ENCODE data around the gene RNF38.
"Not testable (repeated sequence)": the region's sequence is repeated elsewhere in the genome, so short reads cannot be mapped to it uniquely, and the experiment has no call there.

The RNF38 gene

DNA sequence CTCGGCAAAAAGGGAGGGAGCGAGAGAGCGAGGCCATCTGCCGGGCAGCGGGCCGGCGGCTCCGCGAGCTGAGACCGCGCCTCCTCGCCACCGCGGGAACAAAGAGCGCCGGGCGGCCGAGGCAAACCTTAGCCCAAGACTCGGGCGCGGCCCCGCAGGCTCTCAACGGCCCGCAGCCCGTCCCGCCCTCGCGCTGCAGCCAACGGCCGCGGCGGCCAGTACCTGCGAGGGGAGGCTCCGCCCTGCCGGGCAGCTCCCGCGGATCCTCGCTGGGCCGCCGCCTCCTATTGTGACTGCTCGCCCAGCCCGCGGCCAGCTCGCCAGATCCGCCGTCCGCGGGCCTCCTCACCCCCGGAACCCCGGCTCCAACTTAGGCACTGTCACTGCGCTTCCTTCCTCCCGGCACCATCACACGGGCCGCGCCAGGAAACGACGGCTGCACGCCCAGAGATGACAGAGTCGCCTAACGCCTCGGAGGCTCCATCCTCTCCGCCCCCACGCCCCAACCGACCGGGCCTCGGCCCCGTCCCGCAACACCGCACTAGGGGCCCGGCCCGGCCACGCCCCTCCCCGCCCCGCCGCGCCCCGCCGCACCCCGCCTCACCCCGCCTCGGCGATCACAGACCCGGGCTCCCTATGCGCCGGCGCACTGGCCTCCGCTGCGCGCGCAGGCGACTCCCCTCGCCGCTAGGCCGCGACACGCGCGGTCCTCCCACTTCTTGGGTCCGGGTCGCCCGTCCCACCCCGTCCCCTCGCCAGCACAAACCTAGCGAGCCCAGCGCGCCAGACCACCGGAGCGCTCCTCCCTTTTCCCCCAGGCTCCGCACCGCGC lies 479 bp upstream of the RNF38 start:
- Histone ChIP-seq H3K4me3 (ENCODE audit: low read length) (peak overlapping the region; percentile 90), H3K36me3 (ENCODE audit: insufficient read depth, low read length) (peaks cover 6% of the 10 kb centered on the region), H2AFZ (ENCODE audit: low read depth, low read length) (peak overlapping the region; percentile 66), H3K27me3 (ENCODE audit: insufficient read depth, low read length) (no peaks in the 10 kb centered on the region), H3K4me1 (ENCODE audit: insufficient read depth, low read length) (peaks cover 17% of the 10 kb centered on the region), H3K9me3 (ENCODE audit: low read length) (peaks cover 1% of the 10 kb centered on the region)

DNA sequence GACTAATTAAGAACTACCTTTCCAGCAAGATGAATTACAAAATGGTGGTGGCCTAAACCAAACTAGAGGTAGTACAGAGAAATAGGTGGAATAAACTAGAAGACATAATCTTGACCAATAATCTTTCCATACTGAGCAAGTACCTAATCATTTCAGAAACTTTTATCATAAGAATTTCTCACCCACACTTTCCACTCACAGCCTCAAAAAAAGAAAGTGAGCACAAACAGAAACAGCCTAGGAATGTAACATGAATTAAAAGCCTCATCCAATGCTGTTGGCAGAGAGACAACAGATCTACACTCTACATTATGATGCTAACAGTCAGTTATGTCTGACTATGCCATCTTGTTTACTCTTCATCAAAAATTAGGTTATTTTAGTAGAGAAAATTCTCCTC lies 1.3 kb downstream of the RNF38 start:
- Histone ChIP-seq H3K9me3 (ENCODE audit: low read length) (peaks cover 3% of the 10 kb centered on the region), H3K4me3 (ENCODE audit: low read length) (peak overlapping the region; percentile 90), H2AFZ (ENCODE audit: low read depth, low read length) (no peak overlapping the region), H3K27me3 (ENCODE audit: insufficient read depth, low read length) (no peaks in the 10 kb centered on the region), H3K4me1 (ENCODE audit: insufficient read depth, low read length) (peaks cover 17% of the 10 kb centered on the region), H3K36me3 (ENCODE audit: insufficient read depth, low read length) (peaks cover 13% of the 10 kb centered on the region)

DNA sequence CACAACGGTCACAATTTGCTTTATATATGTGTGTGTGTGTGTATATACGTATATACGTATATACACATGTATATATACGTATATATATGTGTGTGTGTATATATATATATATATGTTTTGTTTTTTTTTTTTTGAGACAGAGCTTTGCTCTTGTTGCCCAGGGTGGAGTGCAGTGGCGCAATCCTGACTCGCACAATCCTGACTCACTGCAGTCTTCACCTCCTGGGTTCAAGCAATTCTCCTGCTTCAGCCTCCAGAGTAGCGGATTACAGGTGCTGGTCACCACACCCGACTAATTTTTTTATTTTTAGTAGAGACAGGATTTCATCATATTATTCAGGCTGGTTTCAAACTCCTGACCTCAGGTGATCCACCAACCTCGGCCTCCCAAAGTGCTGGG lies 3.1 kb downstream of the RNF38 start:
- Histone ChIP-seq H3K36me3 (ENCODE audit: insufficient read depth, low read length) (peaks cover 18% of the 10 kb centered on the region), H3K4me3 (ENCODE audit: low read length) (no peak overlapping the region), H2AFZ (ENCODE audit: low read depth, low read length) (no peak overlapping the region), H3K9me3 (ENCODE audit: low read length) (peaks cover 7% of the 10 kb centered on the region), H3K4me1 (ENCODE audit: insufficient read depth, low read length) (peaks cover 17% of the 10 kb centered on the region), H3K27me3 (ENCODE audit: insufficient read depth, low read length) (no peaks in the 10 kb centered on the region)

DNA sequence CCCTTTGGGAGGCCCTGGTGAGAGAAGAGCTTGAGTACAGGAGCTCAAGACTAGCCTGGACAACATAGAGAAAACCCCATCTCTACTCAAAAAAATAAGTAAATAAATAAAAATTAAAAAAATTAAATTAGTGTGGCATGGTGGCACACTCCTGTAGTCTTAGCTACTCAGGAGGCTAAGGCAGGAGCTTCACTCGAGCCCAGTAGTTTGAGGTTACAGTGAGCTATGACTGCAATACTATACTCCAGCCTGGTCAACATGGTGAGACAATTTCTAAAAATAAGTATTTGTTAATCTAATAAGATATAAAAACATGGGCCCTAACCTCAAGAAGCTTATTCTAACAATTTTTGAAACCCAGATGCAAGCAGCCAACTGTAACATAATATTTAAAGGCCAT lies 7.6 kb downstream of the RNF38 start:
- Histone ChIP-seq H3K27me3 (ENCODE audit: insufficient read depth, low read length) (no peaks in the 10 kb centered on the region), H3K4me3 (ENCODE audit: low read length) (no peak overlapping the region), H3K9me3 (ENCODE audit: low read length) (peaks cover 7% of the 10 kb centered on the region), H3K36me3 (ENCODE audit: insufficient read depth, low read length) (peaks cover 46% of the 10 kb centered on the region), H2AFZ (ENCODE audit: low read depth, low read length) (no peak overlapping the region), H3K4me1 (ENCODE audit: insufficient read depth, low read length) (no peaks in the 10 kb centered on the region)

DNA sequence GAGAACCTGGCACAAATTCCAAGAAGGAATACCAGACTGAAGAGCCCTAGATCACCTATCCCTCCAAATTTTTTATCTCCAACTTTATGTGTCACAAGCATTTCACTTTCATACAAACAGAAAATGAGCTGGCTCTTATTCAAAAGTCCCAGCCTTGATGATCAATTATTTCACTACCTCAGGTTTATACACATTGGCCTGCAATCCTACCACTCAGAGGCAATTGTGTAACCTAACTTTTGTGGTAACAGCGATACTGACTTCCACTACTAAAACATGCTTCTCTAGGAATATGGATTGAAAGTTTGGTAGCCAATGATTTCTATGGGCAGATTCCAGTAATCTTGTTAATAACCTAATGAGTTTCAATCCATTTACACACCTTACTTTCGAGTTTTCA lies 10.5 kb downstream of the RNF38 start:
- Histone ChIP-seq H3K27me3 (ENCODE audit: insufficient read depth, low read length) (no peaks in the 10 kb centered on the region), H3K36me3 (ENCODE audit: insufficient read depth, low read length) (peaks cover 56% of the 10 kb centered on the region), H3K4me1 (ENCODE audit: insufficient read depth, low read length) (no peaks in the 10 kb centered on the region), H2AFZ (ENCODE audit: low read depth, low read length) (no peak overlapping the region), H3K9me3 (ENCODE audit: low read length) (peaks cover 8% of the 10 kb centered on the region), H3K4me3 (ENCODE audit: low read length) (no peak overlapping the region)

DNA sequence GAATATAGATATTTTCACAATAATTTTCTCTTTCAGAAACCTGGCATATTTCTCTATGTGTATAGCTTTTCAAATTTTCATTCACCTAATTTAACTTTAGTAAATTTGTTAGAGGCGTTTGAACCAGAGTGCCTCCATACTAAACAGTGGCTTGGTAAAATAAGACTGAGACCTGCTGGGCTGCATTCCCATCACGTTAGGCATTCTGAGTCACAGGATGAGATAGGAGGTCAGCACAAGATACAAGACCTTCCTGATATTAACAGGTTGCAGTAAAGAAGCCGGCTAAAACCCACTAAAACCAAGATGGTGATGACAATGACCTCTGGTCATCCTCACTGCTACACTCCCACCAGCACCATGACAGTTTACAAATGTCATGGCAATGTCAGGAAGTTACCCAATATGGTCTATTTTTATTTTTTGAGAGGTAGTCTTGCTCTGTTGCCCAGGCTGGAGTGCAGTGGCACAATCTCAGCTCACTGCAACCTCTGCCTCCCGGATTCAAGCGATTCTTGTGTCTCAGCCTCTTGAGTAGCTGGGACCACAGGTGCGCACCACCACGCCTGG lies 13.6 kb downstream of the RNF38 start:
- not testable (repeated sequence) for H2AFZ ChIP-seq (ENCODE audit: low read depth, low read length); H3K9me3 ChIP-seq (ENCODE audit: low read length); H3K4me1 ChIP-seq (ENCODE audit: insufficient read depth, low read length); H3K27me3 ChIP-seq (ENCODE audit: insufficient read depth, low read length); H3K4me3 ChIP-seq (ENCODE audit: low read length)
- H3K36me3 ChIP-seq (ENCODE audit: insufficient read depth, low read length), result peaks cover 49% of the 10 kb centered on the region

DNA sequence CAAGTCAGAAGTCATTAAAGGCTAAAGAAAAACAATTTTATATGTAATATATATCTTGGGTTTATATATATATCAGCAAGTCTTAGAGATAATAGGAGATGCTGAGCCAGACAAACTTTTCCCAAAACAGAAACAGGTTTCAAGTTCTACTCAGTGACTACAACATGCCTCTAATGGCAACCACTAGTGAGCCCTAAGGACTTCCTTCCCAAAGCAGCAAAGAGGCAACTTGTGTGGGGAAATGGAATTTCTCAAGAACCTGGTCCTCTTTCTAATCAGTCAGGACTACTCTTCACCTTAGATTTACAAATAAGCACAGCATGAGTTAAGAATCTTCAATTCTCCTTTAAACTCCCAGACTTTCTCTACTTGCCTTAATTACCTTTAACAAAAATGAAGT lies 17.6 kb downstream of the RNF38 start:
- Histone ChIP-seq H3K27me3 (ENCODE audit: insufficient read depth, low read length) (no peaks in the 10 kb centered on the region), H3K36me3 (ENCODE audit: insufficient read depth, low read length) (peaks cover 32% of the 10 kb centered on the region), H3K4me3 (ENCODE audit: low read length) (no peak overlapping the region), H3K9me3 (ENCODE audit: low read length) (peaks cover 5% of the 10 kb centered on the region), H3K4me1 (ENCODE audit: insufficient read depth, low read length) (no peaks in the 10 kb centered on the region), H2AFZ (ENCODE audit: low read depth, low read length) (no peak overlapping the region)

DNA sequence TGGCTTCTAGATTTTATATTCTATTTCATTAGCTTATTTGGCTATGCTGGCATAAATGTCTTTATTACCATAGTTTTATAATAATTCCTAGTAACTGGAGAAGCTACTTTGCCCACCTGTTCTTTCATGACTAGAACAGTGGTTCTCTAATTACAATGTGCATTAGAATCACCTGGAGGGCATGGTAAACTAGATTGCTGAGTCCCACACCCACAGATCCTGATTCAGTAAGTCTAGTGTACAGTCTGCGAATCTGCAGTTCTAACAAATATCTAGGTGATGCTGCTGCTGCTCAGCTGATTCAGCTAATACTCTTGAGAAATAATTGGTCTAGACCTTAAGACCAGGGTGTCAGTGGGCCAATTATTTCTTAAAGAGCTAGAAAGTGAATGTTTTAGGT lies 35.5 kb downstream of the RNF38 start:
- Histone ChIP-seq H3K9me3 (ENCODE audit: low read length) (peaks cover 2% of the 10 kb centered on the region), H3K36me3 (ENCODE audit: insufficient read depth, low read length) (peaks cover 75% of the 10 kb centered on the region), H3K27me3 (ENCODE audit: insufficient read depth, low read length) (no peaks in the 10 kb centered on the region), H2AFZ (ENCODE audit: low read depth, low read length) (no peak overlapping the region), H3K4me3 (ENCODE audit: low read length) (no peak overlapping the region), H3K4me1 (ENCODE audit: insufficient read depth, low read length) (no peaks in the 10 kb centered on the region)

DNA sequence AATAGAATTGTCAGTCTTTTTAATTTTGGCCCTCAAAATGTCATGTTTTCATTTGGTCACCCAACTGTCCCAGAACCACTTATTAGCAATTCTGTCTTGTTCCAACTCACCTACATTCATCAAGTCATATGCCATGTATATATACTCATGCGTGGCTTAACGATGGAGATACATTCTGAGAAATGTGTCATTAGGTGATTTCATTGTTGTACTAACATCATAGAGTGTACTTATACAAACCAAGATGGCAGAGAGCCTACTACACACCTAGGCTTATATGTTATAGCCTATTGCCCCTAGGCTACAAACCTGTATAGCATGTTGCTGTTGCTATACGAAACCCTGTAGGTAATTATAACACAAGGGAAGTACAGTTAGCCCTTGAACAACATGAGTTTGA lies 36.6 kb downstream of the RNF38 start:
- Histone ChIP-seq H3K4me3 (ENCODE audit: low read length) (no peak overlapping the region), H3K4me1 (ENCODE audit: insufficient read depth, low read length) (no peaks in the 10 kb centered on the region), H3K9me3 (ENCODE audit: low read length) (peaks cover 2% of the 10 kb centered on the region), H2AFZ (ENCODE audit: low read depth, low read length) (no peak overlapping the region), H3K36me3 (ENCODE audit: insufficient read depth, low read length) (peaks cover 70% of the 10 kb centered on the region), H3K27me3 (ENCODE audit: insufficient read depth, low read length) (no peaks in the 10 kb centered on the region)

DNA sequence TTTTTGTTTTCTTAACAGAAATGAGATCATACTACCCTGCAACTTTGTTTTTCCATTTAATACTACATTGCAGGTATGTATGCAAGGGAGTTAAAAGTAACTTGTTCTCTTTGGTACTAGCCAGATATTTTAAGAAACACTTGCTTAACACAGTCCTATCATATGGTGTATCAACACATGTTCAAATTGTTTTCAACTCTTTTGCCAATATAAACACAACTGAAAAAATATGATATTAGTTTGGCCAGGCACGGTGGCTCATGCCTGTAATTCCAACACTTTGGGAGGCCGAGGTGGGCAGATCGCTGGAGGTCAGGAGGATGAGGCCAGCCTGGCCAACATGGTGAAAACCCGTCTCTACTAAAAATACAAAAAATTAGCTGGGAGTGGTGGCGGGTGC lies 41.6 kb downstream of the RNF38 start:
- Histone ChIP-seq H2AFZ (ENCODE audit: low read depth, low read length) (no peak overlapping the region), H3K36me3 (ENCODE audit: insufficient read depth, low read length) (peaks cover 71% of the 10 kb centered on the region), H3K27me3 (ENCODE audit: insufficient read depth, low read length) (no peaks in the 10 kb centered on the region), H3K9me3 (ENCODE audit: low read length) (no peaks in the 10 kb centered on the region), H3K4me3 (ENCODE audit: low read length) (no peak overlapping the region), H3K4me1 (ENCODE audit: insufficient read depth, low read length) (no peaks in the 10 kb centered on the region)

DNA sequence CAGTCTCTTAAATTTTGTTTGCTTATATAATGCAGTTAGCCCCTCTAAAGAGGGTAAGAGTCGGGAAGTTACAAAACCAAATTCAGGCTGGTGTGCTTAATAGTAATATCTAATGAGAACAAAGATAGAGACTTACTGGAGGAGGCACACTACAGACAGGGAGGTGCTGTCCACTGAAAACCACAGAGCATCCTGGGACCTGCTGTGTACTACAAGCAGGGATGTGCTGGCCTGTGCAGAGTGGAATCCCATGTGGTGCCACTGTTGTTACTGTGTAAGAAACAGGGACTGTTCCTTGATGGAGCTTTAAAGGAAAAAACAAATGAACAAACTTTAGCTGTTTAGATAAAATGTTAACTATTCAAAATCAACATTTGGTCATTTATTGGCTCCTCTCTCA lies 42.4 kb downstream of the RNF38 start:
- H3K4me1 ChIP-seq (ENCODE audit: insufficient read depth, low read length), result no peaks in the 10 kb centered on the region
- H3K36me3 ChIP-seq (ENCODE audit: insufficient read depth, low read length), result peaks cover 75% of the 10 kb centered on the region
- H3K27me3 ChIP-seq (ENCODE audit: insufficient read depth, low read length), result no peaks in the 10 kb centered on the region
- no peak overlapping the region for H3K4me3 ChIP-seq (ENCODE audit: low read length)
- no peaks in the 10 kb centered on the region for H3K9me3 ChIP-seq (ENCODE audit: low read length)
- H2AFZ ChIP-seq (ENCODE audit: low read depth, low read length), result no peak overlapping the region

DNA sequence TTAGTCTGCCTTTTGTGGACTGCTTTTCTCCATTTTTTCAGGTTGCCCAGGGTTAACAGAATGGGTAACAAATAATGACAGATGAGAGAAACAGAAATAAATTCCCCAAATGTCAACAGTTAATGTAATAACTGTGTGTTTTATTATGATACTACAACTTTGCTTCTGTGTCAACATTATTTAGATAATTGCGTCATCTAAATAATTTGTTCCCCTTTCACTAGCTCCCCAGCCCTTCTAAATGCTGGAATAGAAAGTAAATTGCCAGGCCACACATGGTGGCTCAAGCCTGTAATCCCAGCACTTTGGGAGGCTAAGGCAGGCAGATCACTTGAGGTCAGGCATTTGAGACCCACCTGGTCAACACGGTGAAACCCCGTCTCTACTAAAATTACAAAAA lies 53.5 kb downstream of the RNF38 start:
- Histone ChIP-seq H3K9me3 (ENCODE audit: low read length) (peaks cover 2% of the 10 kb centered on the region), H2AFZ (ENCODE audit: low read depth, low read length) (no peak overlapping the region), H3K27me3 (ENCODE audit: insufficient read depth, low read length) (no peaks in the 10 kb centered on the region), H3K36me3 (ENCODE audit: insufficient read depth, low read length) (peaks cover 95% of the 10 kb centered on the region), H3K4me3 (ENCODE audit: low read length) (no peak overlapping the region), H3K4me1 (ENCODE audit: insufficient read depth, low read length) (no peaks in the 10 kb centered on the region)

DNA sequence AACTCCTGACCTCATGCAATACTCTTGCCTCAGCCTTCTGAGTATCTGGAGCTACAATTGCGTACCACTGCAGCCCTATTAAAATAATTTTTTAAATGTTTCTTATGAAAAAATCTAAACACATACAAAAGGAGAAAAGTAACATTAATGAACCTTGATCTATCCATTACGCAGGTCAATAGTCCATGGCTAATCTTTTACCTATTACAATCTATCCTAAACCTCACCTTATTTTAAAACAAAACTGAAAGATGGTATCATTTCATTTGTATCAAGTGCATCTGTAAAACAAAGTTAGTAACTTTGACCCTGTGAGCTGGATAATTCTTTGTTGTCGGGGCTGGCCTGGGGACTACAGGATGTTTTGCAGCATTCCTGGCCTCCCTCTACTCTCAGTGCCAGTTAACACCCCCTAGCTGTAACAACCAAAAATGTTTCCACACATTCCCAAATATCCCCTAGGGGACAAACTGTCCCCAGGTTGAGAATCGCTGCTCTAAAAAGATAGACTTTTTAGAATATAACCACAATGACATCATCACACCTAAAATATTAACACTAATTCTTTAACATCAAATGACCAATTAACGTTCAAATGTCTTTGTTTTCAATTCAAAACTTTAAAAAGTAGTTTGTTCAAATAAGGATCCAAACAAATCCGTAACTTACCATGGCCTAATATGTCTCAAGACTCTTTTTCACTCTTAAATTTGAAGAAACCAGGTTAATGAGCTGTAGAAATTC lies 54.8 kb downstream of the RNF38 start:
- peaks cover 2% of the 10 kb centered on the region for H3K9me3 ChIP-seq (ENCODE audit: low read length)
- H3K4me1 ChIP-seq (ENCODE audit: insufficient read depth, low read length), result no peaks in the 10 kb centered on the region
- no peak overlapping the region for H2AFZ ChIP-seq (ENCODE audit: low read depth, low read length)
- H3K27me3 ChIP-seq (ENCODE audit: insufficient read depth, low read length), result no peaks in the 10 kb centered on the region
- H3K4me3 ChIP-seq (ENCODE audit: low read length), result no peak overlapping the region
- peaks cover 94% of the 10 kb centered on the region for H3K36me3 ChIP-seq (ENCODE audit: insufficient read depth, low read length)

Data from neuron (in vitro differentiated cells).